ENCODE results near the gene AZU1. TPM values are rescaled to one million over a fixed set of nuclear protein-coding genes. Genes with fewer than 3 reads are reported as not detected.
"Not testable (repeated sequence)": the region's sequence is repeated elsewhere in the genome, so short reads cannot be mapped to it uniquely, and the experiment has no call there.

The AZU1 gene
- total RNA-seq, 2 experiments from 2014 or later, result not detected

- POLR2A ChIA-PET, result interaction anchor here (0.6 to 1.0 kb wide), 5 partner anchors 44 to 238 kb away, joined by 3 to 11 read pairs (median 3); no protein-coding TSS in a partner anchor
- CTCF ChIA-PET, result interaction anchor here (0.6 to 2.5 kb wide), 22 partner anchors 9 to 325 kb away, joined by 3 to 25 read pairs (median 4); partner anchors contain the start of genes CNN2, MED16, RNU6-9 and WDR18
Observed at GRCh38 chr19:863315-863620, 35.6 kb downstream of the AZU1 start.

GRCh38 chr19:866769-867300 lies 39.2 kb downstream of the AZU1 start:
- POLR2A ChIA-PET, result no interaction called here

GRCh38 chr19:867301-867793 lies 39.7 kb downstream of the AZU1 start:
- CTCF ChIA-PET, result no interaction called here
- POLR2A ChIA-PET, result no interaction called here

More at GRCh38 chr19:866769-867300, 39.2 kb downstream of the AZU1 start:
- CTCF ChIA-PET, result no interaction called here

- POLR2A ChIA-PET, result no interaction called here
Observed at GRCh38 chr19:867855-868457, 40.3 kb downstream of the AZU1 start.

GRCh38 chr19:868458-869244 lies 41.0 kb downstream of the AZU1 start:
- POLR2A ChIA-PET, result no interaction called here
- CTCF ChIA-PET, result no interaction called here

More at GRCh38 chr19:867855-868457, 40.3 kb downstream of the AZU1 start:
- CTCF ChIA-PET, result no interaction called here

- ChIA-PET CTCF (no interaction called here), POLR2A (no interaction called here)
Observed at GRCh38 chr19:869245-870177, 41.9 kb downstream of the AZU1 start.

GRCh38 chr19:870314-870713 lies 42.7 kb downstream of the AZU1 start:
- POLR2A ChIA-PET, result no interaction called here
- CTCF ChIA-PET, result interaction anchor here (0.7 kb wide), 1 partner anchor 459 kb away, joined by 4 read pairs; no protein-coding TSS in a partner anchor

- CTCF ChIA-PET, result interaction anchor here (0.7 to 1.0 kb wide), 2 partner anchors 50 to 458 kb away, joined by 3 to 4 read pairs; no protein-coding TSS in a partner anchor
Observed at GRCh38 chr19:870963-871401, 43.3 kb downstream of the AZU1 start.

GRCh38 chr19:871446-872265 lies 44.0 kb downstream of the AZU1 start:
- POLR2A ChIA-PET, result no interaction called here
- CTCF ChIA-PET, result interaction anchor here (0.5 to 1.1 kb wide), 3 partner anchors 8 to 183 kb away, joined by 3 to 4 read pairs (median 4); no protein-coding TSS in a partner anchor

More at GRCh38 chr19:870963-871401, 43.3 kb downstream of the AZU1 start:
- POLR2A ChIA-PET, result no interaction called here

GRCh38 chr19:872266-872951 lies 44.8 kb downstream of the AZU1 start:
- POLR2A ChIA-PET, result no interaction called here

GRCh38 chr19:873084-873483 lies 45.4 kb downstream of the AZU1 start:
- ChIA-PET POLR2A (interaction anchor here (0.6 kb wide), 1 partner anchor 9 kb away, joined by 5 read pairs; no protein-coding TSS in a partner anchor), CTCF (interaction anchor here (1.1 kb wide), 1 partner anchor 9 kb away, joined by 4 read pairs; no protein-coding TSS in a partner anchor)

More at GRCh38 chr19:872266-872951, 44.8 kb downstream of the AZU1 start:
- CTCF ChIA-PET, result interaction anchor here (0.5 to 1.1 kb wide), 2 partner anchors 9 to 184 kb away, joined by 4 read pairs; no protein-coding TSS in a partner anchor

GRCh38 chr19:873561-874041 lies 46.0 kb downstream of the AZU1 start:
- ChIA-PET CTCF (interaction anchor here (0.7 kb wide), 1 partner anchor 109 kb away, joined by 3 read pairs; no protein-coding TSS in a partner anchor), POLR2A (interaction anchor here (0.6 kb wide), 1 partner anchor 9 kb away, joined by 5 read pairs; no protein-coding TSS in a partner anchor)

- CTCF ChIA-PET, result interaction anchor here (0.8 to 1.4 kb wide), 2 partner anchors 12 to 46 kb away, joined by 3 to 4 read pairs; no protein-coding TSS in a partner anchor
- POLR2A ChIA-PET, result no interaction called here
Observed at GRCh38 chr19:875265-875879, 47.7 kb downstream of the AZU1 start.

- ChIA-PET CTCF (interaction anchor here (0.8 kb wide), 1 partner anchor 13 kb away, joined by 3 read pairs; no protein-coding TSS in a partner anchor), POLR2A (no interaction called here)
Observed at GRCh38 chr19:876089-876488, 48.5 kb downstream of the AZU1 start.

GRCh38 chr19:876780-877314 lies 49.2 kb downstream of the AZU1 start:
- POLR2A ChIA-PET, result no interaction called here
- CTCF ChIA-PET, result no interaction called here

- CTCF ChIA-PET, result interaction anchor here (0.6 kb wide), 1 partner anchor 10 kb away, joined by 4 read pairs; no protein-coding TSS in a partner anchor
Observed at GRCh38 chr19:877992-878660, 50.5 kb downstream of the AZU1 start.

More at GRCh38 chr19:877992-878660, 50.5 kb downstream of the AZU1 start:
- POLR2A ChIA-PET, result not testable (repeated sequence)

All from activated CD8-positive, alpha-beta memory T cell treated with anti-CD3 and anti-CD28 coated beads for 36 hours (primary cell).